ENCODE data around the gene BBS9.

Gene BBS9

GRCh38 chr7:33373195-33373594 is 243.8 kb downstream of the BBS9 start:
- TF ChIP-seq CTCF (conservative IDR thresholded peaks at IDR 0.05; ENCODE audit: low read length): no peak
- DNase-seq (ENCODE audit: low read depth): no peak

DNA sequence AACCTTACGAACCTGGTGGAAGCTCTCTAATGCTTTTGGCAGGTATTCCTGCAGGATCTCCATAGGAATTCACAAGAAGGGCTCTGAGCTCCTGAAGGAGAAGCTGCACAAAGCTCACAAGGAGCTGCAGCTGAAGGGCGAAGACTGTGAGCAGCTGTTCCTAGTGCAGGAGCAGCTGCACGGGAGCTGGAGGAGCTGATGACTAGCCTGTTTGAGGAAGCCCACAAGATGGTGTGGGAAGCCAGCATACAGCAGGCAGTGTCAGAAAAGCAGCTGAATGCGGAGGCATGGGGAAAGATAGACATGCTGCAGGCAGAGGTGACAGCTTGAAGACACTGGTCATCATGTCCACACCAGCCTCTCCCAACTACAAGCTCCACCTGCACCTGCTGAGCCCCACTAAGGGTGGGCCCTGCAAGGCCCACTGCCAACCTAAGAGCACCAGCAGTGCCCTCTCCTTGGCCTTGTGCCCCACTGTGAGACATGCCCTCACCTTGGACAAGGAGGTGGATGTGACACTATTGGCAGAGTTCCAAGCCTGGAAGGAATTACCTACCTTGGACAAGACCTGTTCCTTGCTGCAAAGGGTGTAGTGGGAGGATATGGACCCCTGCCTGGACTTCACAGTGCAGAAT is 250.6 kb downstream of the BBS9 start:
- no peak for DNase-seq (ENCODE audit: low read depth)
- H3K4me3 ChIP-seq (ENCODE audit: low read length): no peak overlapping the region
- no peak for TF ChIP-seq CTCF (conservative IDR thresholded peaks at IDR 0.05; ENCODE audit: low read length)

More at GRCh38 chr7:33373195-33373594, 243.8 kb downstream of the BBS9 start:
- no peak overlapping the region for H3K4me3 ChIP-seq (ENCODE audit: low read length)

GRCh38 chr7:33388332-33388731 is 259.0 kb downstream of the BBS9 start:
- TF ChIP-seq CTCF (conservative IDR thresholded peaks at IDR 0.05; ENCODE audit: low read length): no peak
- DNase-seq (ENCODE audit: low read depth): peak; percentile 3

GRCh38 chr7:33392148-33392547 is 262.8 kb downstream of the BBS9 start:
- no peak overlapping the region for H3K4me3 ChIP-seq (ENCODE audit: low read length)
- TF ChIP-seq CTCF (conservative IDR thresholded peaks at IDR 0.05; ENCODE audit: low read length): no peak
- DNase-seq (ENCODE audit: low read depth): no peak

More at GRCh38 chr7:33388332-33388731, 259.0 kb downstream of the BBS9 start:
- no peak overlapping the region for H3K4me3 ChIP-seq (ENCODE audit: low read length)

DNA sequence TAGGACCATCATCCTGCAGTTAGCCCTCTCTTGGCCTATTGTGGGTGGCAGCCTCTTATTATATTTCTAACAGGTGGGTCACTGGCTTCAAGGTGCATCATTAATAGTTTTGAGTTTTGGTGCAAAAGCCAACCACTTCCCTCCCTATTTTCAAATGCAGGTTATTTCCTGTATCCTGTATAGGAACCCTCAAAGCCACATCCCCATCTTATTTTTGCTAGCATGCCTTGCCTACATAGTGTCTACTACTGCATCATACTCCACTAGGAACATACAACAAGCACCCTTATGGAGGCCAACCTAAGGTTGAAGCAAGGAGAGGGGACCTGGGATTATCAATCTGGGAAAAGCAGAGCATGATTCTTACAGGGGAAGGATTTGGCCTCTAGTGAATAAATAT is 264.4 kb downstream of the BBS9 start:
- TF ChIP-seq CTCF (conservative IDR thresholded peaks at IDR 0.05; ENCODE audit: low read length): no peak
- no peak for DNase-seq (ENCODE audit: low read depth)
- H3K4me3 ChIP-seq (ENCODE audit: low read length): no peak overlapping the region

GRCh38 chr7:33395340-33395739 is 266.0 kb downstream of the BBS9 start:
- H3K4me3 ChIP-seq (ENCODE audit: low read length): no peak overlapping the region
- DNase-seq (ENCODE audit: low read depth): no peak
- TF ChIP-seq CTCF (conservative IDR thresholded peaks at IDR 0.05; ENCODE audit: low read length): no peak

DNA sequence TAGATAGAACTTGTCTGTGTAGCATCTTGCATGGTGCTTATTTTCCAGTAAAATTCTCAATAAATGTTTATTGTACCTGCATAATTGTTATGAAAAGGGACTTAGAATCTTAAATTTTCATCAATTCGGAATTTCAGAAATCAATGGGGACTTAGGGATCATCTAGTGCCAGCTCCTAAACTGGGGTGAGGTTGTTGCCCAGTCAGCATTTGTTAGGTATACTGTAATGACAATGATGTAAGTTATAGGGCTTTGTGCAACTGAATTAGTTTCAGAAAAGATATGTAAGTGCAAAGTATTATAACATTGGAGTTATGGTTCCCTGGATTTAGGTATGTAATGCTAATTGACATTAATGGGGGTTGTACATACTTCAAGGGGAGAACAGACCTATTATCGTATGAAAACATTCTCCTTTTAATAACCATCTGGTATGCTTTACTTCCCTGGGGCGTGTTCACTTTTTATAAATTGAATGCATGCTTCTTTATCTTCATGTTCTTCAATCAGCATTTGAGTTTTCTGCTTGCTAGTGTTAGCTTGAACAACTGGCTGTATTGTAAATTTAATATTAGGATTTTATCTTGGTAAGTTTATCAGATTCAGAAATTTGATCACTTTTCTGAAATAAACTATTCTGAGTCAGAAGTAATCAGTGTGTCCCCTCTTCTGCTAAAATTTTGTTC is 270.3 kb downstream of the BBS9 start:
- no peak for DNase-seq (ENCODE audit: low read depth)

More for the DNA sequence above, 270.3 kb downstream of the BBS9 start:
- H3K4me3 ChIP-seq (ENCODE audit: low read length): no peak overlapping the region
- no peak for TF ChIP-seq CTCF (conservative IDR thresholded peaks at IDR 0.05; ENCODE audit: low read length)

Measured in AG10803 (cell line).